Panc1 (cell line): ENCODE measurements around the gene HSPBAP1.

Source experiments
- REST ChIP-seq, 2 experiments: IDR thresholded peaks; 2 replicates each; pipeline ENCODE4 v1.6.1; 2011 to 2012; ENCODE audit warnings: low read depth in 2 of 2, control low read depth in 1 of 2, low read length in 1 of 2, mild to moderate bottlenecking in 1 of 2, moderate library complexity in 1 of 2; ENCODE audit not compliant: insufficient read depth in 1 of 2
- SIN3A ChIP-seq: IDR thresholded peaks from 2 replicates; pipeline ENCODE4 v1.6.1; 2012; ENCODE audit warnings: low read depth, mild to moderate bottlenecking, low read length, moderate library complexity, borderline replicate concordance; ENCODE audit not compliant: insufficient read depth
- TF ChIP-seq, protein P1 (sequence below): fragments of 450-650 bp; IDR thresholded peaks from 2 replicates; pipeline ENCODE4 v1.5.1; 2017; ENCODE audit warnings: mild to moderate bottlenecking

- TF ChIP-seq, protein P1, sequence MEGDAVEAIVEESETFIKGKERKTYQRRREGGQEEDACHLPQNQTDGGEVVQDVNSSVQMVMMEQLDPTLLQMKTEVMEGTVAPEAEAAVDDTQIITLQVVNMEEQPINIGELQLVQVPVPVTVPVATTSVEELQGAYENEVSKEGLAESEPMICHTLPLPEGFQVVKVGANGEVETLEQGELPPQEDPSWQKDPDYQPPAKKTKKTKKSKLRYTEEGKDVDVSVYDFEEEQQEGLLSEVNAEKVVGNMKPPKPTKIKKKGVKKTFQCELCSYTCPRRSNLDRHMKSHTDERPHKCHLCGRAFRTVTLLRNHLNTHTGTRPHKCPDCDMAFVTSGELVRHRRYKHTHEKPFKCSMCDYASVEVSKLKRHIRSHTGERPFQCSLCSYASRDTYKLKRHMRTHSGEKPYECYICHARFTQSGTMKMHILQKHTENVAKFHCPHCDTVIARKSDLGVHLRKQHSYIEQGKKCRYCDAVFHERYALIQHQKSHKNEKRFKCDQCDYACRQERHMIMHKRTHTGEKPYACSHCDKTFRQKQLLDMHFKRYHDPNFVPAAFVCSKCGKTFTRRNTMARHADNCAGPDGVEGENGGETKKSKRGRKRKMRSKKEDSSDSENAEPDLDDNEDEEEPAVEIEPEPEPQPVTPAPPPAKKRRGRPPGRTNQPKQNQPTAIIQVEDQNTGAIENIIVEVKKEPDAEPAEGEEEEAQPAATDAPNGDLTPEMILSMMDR = no peak
- TF ChIP-seq SIN3A = no peak
- TF ChIP-seq REST (IDR thresholded peaks at IDR 0.05; ENCODE audit: insufficient read depth in 1 of 2, low read depth in 2 of 2, low read length in 1 of 2) = no peak
These were observed 101.0 kb downstream of the HSPBAP1 start for GRCh38 chr3:122692674-122693073.
